Tongue (tissue), 2 donors: ENCODE measurements around the gene SMIM5. TPM values are rescaled to one million over a fixed set of nuclear protein-coding genes. Genes with fewer than 3 reads are reported as not detected.
A peak's percentile ranks its signal among the peaks of the same experiment; 100 is the strongest.

ENCODE experiments used
- DNase-seq: peaks from one replicate; pipeline ENCODE4 v3.0.0-alpha.2; 2015
- total RNA-seq: library from RNA; depleted of rRNA; stranded (reverse); fragments of >200 nt; gene quantifications from one replicate; pipeline ENCODE4 v1.2.3, GENCODE V29; 2014

Gene SMIM5
- total RNA-seq, 1 donor from 2014 or later: 5.9 TPM

- DNase-seq: no peak
Measured at GRCh38 chr17:75667825-75668224, 34.6 kb downstream of the SMIM5 start.

- DNase-seq: no peak
Measured at GRCh38 chr17:75668489-75668888, 35.3 kb downstream of the SMIM5 start.

- no peak for DNase-seq
Measured at GRCh38 chr17:75670868-75671267, 37.6 kb downstream of the SMIM5 start.

GRCh38 chr17:75672011-75672410 lies 38.8 kb downstream of the SMIM5 start:
- DNase-seq: no peak

- no peak for DNase-seq
Measured at GRCh38 chr17:75673487-75673886, 40.3 kb downstream of the SMIM5 start.

- no peak for DNase-seq
Measured at GRCh38 chr17:75676461-75676860, 43.2 kb downstream of the SMIM5 start.

- no peak for DNase-seq
Measured at GRCh38 chr17:75679706-75680211, 46.5 kb downstream of the SMIM5 start.

- no peak for DNase-seq
Measured at GRCh38 chr17:75680431-75680830, 47.2 kb downstream of the SMIM5 start.

- no peak for DNase-seq
Measured at GRCh38 chr17:75681289-75681688, 48.1 kb downstream of the SMIM5 start.

GRCh38 chr17:75683583-75683982 lies 50.3 kb downstream of the SMIM5 start:
- DNase-seq: no peak

- DNase-seq: no peak
Measured at GRCh38 chr17:75684249-75684648, 51.0 kb downstream of the SMIM5 start.

- DNase-seq: peak; percentile 67
Measured at GRCh38 chr17:75684924-75685323, 51.7 kb downstream of the SMIM5 start.

GRCh38 chr17:75685499-75685898 lies 52.3 kb downstream of the SMIM5 start:
- DNase-seq: no peak

- no peak for DNase-seq
Measured at GRCh38 chr17:75688209-75688825, 55.1 kb downstream of the SMIM5 start.

- peak; percentile 53 for DNase-seq
Measured at GRCh38 chr17:75689441-75689873, 56.2 kb downstream of the SMIM5 start.

Other genes with a start within 250 kb of the SMIM5 start
- 99.6 TPM for gene GRB2, start 227.8 kb upstream of the SMIM5 start, total RNA-seq
- gene TMEM94, start 176.8 kb upstream of the SMIM5 start, total RNA-seq: 72.3 TPM
- 22.4 TPM for gene CASKIN2, start 117.9 kb upstream of the SMIM5 start, total RNA-seq
- 22.9 TPM for gene TSEN54, start 116.9 kb upstream of the SMIM5 start, total RNA-seq
- 19.9 TPM for gene LLGL2, start 107.7 kb upstream of the SMIM5 start, total RNA-seq
- 63.4 TPM for gene MYO15B, start 45.6 kb upstream of the SMIM5 start, total RNA-seq
- gene RECQL5, start 33.7 kb downstream of the SMIM5 start, total RNA-seq: 21.5 TPM
- gene SAP30BP, start 33.9 kb downstream of the SMIM5 start, total RNA-seq: 57.0 TPM
- 48.2 TPM for gene ITGB4, start 88.0 kb downstream of the SMIM5 start, total RNA-seq
- 17.6 TPM for gene GALK1, start 131.8 kb downstream of the SMIM5 start, total RNA-seq
- 16.9 TPM for gene UNK, start 151.4 kb downstream of the SMIM5 start, total RNA-seq
- gene UNC13D, start 211.0 kb downstream of the SMIM5 start, total RNA-seq: 82.3 TPM
- 22.9 TPM for gene WBP2, start 221.9 kb downstream of the SMIM5 start, total RNA-seq
- 54.2 TPM for gene TRIM47, start 245.1 kb downstream of the SMIM5 start, total RNA-seq